ENCODE measurements around the gene CEP97.
"Not testable (repeated sequence)": the region's sequence is repeated elsewhere in the genome, so short reads cannot be mapped to it uniquely, and the experiment has no call there.

CEP97 gene

DNA sequence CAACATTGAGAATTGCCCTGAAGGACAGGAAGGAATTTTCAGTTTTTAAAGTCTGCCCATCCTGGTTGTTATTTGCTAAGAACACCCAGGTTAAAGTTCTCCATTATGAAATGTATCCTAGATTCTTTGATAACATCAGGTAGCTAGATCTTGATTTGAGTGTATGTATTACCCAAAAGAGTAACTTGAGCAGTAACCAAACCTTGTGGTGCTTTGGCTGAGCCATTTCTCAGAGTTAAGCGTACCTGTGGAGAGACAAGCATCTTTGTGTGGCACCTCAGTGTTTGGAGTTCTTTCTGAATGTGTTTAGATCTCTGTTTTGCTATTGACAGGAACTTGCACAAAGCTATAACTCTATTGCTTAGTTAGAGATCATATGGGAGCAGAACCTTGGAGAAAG lies 20.4 kb downstream of the CEP97 start:
- Histone ChIP-seq H3K4me3 (ENCODE audit: low read length) (no peak overlapping the region), H3K9me3 (replicated peaks; ENCODE audit: low read length) (no peaks in the 10 kb centered on the region), H3K27me3 (ENCODE audit: control insufficient read depth, insufficient read depth, low read length) (no peaks in the 10 kb centered on the region), H3K36me3 (ENCODE audit: insufficient read depth, low read length) (no peaks in the 10 kb centered on the region), H3K4me1 (ENCODE audit: control insufficient read depth, insufficient read depth, low read length) (no peaks in the 10 kb centered on the region), H3K4me2 (ENCODE audit: low read length) (no peak overlapping the region), H3K9ac (ENCODE audit: low read depth, low read length) (no peak overlapping the region)

DNA sequence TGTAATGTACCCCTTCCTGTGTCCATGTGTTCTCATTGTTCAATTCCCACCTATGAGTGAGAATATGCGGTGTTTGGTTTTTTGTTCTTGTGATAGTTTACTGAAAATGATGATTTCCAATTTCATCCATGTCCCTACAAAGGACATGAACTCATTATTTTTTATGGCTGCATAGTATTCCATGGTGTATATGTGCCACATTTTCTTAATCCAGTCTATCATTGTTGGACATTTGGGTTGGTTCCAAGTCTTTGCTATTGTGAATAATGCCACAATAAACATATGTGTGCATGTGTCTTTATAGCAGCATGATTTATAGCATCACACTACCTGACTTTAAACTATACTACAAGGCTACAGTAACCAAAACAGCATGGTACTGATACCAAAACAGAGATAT lies 21.5 kb downstream of the CEP97 start:
- not testable (repeated sequence) for H3K27me3 ChIP-seq (ENCODE audit: control insufficient read depth, insufficient read depth, low read length); H3K4me1 ChIP-seq (ENCODE audit: control insufficient read depth, insufficient read depth, low read length); H3K9ac ChIP-seq (ENCODE audit: low read depth, low read length); H3K4me3 ChIP-seq (ENCODE audit: low read length); H3K4me2 ChIP-seq (ENCODE audit: low read length); H3K36me3 ChIP-seq (ENCODE audit: insufficient read depth, low read length); H3K9me3 ChIP-seq (replicated peaks; ENCODE audit: low read length)

DNA sequence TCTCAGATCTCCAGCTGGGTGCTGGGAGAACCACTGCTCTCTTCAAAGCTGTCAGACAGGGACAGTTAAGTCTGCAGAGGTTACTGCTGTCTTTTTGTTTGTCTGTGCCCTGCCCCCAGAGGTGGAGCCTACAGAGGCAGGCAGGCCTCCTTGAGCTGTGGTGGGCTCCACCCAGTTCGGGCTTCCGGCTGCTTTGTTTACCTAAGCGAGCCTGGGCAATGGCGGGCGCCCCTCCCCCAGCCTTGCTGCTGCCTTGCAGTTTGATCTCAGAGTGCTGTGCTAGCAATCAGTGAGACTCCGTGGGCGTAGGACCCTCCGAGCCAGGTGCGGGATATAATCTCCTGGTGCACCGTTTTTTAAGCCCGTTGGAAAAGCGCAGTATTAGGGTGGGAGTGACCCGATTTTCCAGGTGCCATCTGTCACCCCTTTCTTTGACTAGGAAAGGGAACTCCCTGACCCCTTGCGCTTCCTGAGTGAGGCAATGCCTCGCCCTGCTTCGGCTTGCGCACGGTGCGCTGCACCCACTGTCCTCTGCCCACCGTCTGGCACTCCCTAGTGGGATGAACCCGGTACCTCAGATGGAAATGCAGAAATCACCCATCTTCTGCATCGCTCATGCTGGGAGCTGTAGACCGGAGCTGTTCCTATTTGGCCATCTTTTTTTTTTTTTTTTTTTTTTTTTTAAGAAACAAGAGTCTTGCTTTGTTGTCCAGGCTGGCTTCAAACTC lies 29.1 kb downstream of the CEP97 start:
- not testable (repeated sequence) for H3K9me3 ChIP-seq (replicated peaks; ENCODE audit: low read length); H3K4me3 ChIP-seq (ENCODE audit: low read length); H3K4me2 ChIP-seq (ENCODE audit: low read length); H3K9ac ChIP-seq (ENCODE audit: low read depth, low read length); H3K4me1 ChIP-seq (ENCODE audit: control insufficient read depth, insufficient read depth, low read length); H3K27me3 ChIP-seq (ENCODE audit: control insufficient read depth, insufficient read depth, low read length)
- peaks cover 21% of the 10 kb centered on the region for H3K36me3 ChIP-seq (ENCODE audit: insufficient read depth, low read length)

DNA sequence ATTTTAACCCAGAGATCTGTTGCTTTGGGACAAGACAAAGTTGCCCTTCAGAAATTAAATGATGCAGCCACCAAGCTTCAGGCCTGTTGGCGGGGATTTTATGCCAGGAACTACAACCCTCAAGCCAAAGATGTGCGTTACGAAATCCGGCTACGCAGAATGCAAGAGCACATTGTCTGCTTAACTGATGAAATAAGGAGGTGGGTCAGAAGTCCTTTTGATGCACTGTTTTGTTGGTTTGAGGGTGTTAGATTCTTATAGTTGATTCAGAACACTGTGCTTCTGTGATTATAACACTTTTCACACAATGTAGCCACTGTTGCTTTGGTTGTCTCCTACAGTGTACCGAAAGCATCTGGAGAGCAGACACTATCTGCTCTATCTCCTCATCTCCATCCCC lies 33.8 kb downstream of the CEP97 start:
- Histone ChIP-seq H3K27me3 (ENCODE audit: control insufficient read depth, insufficient read depth, low read length) (no peaks in the 10 kb centered on the region), H3K36me3 (ENCODE audit: insufficient read depth, low read length) (peaks cover 36% of the 10 kb centered on the region), H3K4me2 (ENCODE audit: low read length) (no peak overlapping the region), H3K9me3 (replicated peaks; ENCODE audit: low read length) (no peaks in the 10 kb centered on the region), H3K4me3 (ENCODE audit: low read length) (no peak overlapping the region), H3K9ac (ENCODE audit: low read depth, low read length) (no peak overlapping the region), H3K4me1 (ENCODE audit: control insufficient read depth, insufficient read depth, low read length) (peaks cover 3% of the 10 kb centered on the region)

DNA sequence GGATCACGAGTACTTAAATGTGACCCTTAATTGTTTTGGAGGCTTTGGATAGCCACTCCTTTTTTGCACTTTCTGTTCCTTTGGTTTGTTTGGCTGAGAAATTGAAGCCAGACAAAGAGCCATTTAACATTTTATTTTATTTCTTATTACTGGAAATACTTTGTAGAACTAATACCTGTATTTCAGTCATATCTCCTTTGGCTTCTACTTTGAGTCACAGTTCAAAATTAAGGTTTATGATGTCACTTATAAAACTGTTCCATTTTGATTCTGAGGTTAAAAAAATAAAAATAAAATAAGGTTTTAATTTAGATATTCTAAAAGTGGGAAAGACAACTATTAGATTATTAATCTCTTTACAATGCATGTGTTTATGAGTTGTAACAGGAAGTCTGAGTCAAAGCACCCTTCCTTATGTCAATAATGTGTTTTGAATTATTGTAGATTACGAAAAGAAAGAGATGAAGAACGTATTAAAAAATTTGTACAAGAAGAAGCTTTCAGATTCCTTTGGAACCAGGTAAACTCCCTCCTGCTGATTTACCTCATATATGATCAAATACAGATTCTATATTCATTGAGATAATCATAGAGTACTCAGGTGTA lies 37.7 kb downstream of the CEP97 start:
- H3K4me2 ChIP-seq (ENCODE audit: low read length) = no peak overlapping the region
- H3K9ac ChIP-seq (ENCODE audit: low read depth, low read length) = no peak overlapping the region
- peaks cover 3% of the 10 kb centered on the region for H3K4me1 ChIP-seq (ENCODE audit: control insufficient read depth, insufficient read depth, low read length)
- H3K36me3 ChIP-seq (ENCODE audit: insufficient read depth, low read length) = peaks cover 49% of the 10 kb centered on the region
- H3K9me3 ChIP-seq (replicated peaks; ENCODE audit: low read length) = no peaks in the 10 kb centered on the region
- no peaks in the 10 kb centered on the region for H3K27me3 ChIP-seq (ENCODE audit: control insufficient read depth, insufficient read depth, low read length)
- no peak overlapping the region for H3K4me3 ChIP-seq (ENCODE audit: low read length)

DNA sequence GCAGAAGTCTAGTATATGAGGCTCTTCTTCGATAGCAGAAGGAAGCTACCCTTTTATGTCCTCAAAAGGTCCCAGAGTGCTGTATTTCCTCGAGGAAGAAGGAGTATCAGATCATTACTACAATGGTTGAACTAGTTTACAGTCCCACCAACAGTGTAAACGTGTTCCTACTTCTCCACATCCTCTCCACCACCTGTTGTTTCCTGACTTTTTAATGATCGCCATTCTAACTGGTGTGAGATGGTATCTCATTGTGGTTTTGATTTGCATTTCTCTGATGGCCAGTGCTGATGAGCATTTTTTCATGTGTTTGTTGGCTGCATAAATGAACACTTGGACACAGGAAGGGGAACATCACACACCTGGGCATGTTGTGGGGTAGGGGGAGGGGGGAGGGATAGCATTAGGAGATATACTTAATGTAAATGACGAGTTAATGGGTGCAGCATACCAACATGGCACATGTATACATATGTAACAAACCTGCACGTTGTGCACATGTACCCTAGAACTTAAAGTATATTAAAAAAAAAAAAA lies 53.4 kb downstream of the CEP97 start:
- H3K27me3 ChIP-seq (ENCODE audit: control insufficient read depth, insufficient read depth, low read length); H3K36me3 ChIP-seq (ENCODE audit: insufficient read depth, low read length); H3K9me3 ChIP-seq (replicated peaks; ENCODE audit: low read length); H3K4me3 ChIP-seq (ENCODE audit: low read length); H3K4me2 ChIP-seq (ENCODE audit: low read length); H3K9ac ChIP-seq (ENCODE audit: low read depth, low read length): not testable (repeated sequence)
- peaks cover 29% of the 10 kb centered on the region for H3K4me1 ChIP-seq (ENCODE audit: control insufficient read depth, insufficient read depth, low read length)

DNA sequence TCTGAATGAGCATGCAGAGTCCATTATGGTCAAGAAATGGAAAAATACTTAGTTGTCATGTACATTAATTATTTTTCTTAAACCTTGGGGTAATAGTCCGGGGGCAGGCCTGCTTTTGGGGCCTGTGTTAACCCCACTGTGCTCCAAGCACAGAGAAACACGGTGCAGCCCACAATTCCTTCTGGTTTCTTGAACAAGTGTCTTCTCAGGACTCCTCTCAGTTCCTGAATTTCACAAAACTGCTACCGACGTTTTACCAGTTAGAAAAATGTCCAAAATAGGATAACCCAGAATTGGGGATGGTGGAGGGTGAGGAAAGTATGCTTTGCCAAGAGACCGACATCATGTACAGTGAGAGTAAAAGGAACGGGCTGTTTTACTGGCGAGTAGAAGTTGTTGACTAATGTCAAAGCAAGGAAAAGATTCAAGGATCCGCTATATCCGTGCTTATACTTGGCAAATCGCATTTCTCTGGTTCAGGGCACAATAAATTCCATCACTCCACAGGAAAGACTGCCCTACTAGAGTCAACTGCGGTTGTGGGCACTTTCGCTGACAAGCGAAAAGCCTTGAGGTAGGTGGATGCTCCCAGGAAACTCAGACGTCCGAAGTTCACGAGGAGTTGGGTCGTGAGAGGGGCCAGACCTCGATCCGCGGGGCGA lies 54.1 kb downstream of the CEP97 start:
- Histone ChIP-seq H3K9ac (ENCODE audit: low read depth, low read length) (peak overlapping the region; percentile 84), H3K4me3 (ENCODE audit: low read length) (peak overlapping the region; percentile 97), H3K4me2 (ENCODE audit: low read length) (peak overlapping the region; percentile 99), H3K4me1 (ENCODE audit: control insufficient read depth, insufficient read depth, low read length) (peaks cover 29% of the 10 kb centered on the region), H3K27me3 (ENCODE audit: control insufficient read depth, insufficient read depth, low read length) (no peaks in the 10 kb centered on the region), H3K9me3 (replicated peaks; ENCODE audit: low read length) (no peaks in the 10 kb centered on the region), H3K36me3 (ENCODE audit: insufficient read depth, low read length) (peaks cover 4% of the 10 kb centered on the region)

DNA sequence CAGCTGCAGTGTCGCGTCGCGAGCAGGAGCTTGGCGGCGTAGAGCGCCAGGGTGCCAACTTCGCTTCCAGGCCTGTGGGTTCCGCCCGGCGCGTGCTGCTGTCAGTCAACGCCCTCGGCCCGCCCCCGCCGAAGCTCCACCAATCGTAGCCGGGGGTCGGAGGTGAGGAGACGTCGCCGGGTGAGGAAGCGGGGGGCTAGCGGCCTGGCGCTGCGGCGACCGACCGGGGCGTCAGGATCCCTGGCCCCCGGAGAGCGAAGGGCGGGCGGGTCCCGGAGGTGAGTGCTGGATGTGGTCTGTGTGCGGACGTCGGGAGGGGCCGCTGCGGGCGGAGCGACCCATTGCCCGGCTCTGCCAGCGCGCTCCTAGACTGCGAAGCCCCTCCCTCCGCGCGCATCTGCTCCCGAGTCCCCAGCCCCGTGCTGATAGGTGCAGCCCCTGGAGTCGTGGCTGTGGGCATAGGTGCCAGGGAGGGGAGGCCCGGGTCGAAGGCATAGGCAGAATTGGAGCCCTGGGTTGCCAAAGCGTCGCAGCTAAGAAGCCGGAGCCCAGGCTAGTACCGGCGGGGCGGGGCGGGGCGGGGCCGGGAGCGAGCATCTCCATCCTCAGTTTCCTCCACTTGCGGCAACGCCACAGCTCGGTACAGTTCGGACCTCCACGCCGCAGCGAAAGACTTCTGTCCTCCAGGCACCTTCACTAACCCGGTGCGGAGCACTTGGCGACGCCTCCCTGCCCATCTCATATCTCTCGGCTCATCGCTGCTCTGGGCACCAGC lies 54.8 kb downstream of the CEP97 start, which contains the start of gene NXPE3:
Gene NXPE3 (plus strand): TSS at position 165 of the 775 bp plus-strand sequence. CDS start 6,386 bp downstream, outside the sequence.
- Histone ChIP-seq H3K4me2 (ENCODE audit: low read length) (peak within 1 kb of the TSS; percentile 99), H3K4me1 (ENCODE audit: control insufficient read depth, insufficient read depth, low read length) (peaks cover 29% of the 10 kb centered on the region), H3K9me3 (replicated peaks; ENCODE audit: low read length) (no peaks in the 10 kb centered on the region), H3K4me3 (ENCODE audit: low read length) (peak within 1 kb of the TSS; percentile 97), H3K36me3 (ENCODE audit: insufficient read depth, low read length) (peaks cover 11% of the 10 kb centered on the region), H3K27me3 (ENCODE audit: control insufficient read depth, insufficient read depth, low read length) (no peaks in the 10 kb centered on the region), H3K9ac (ENCODE audit: low read depth, low read length) (peak within 1 kb of the TSS; percentile 84)

DNA sequence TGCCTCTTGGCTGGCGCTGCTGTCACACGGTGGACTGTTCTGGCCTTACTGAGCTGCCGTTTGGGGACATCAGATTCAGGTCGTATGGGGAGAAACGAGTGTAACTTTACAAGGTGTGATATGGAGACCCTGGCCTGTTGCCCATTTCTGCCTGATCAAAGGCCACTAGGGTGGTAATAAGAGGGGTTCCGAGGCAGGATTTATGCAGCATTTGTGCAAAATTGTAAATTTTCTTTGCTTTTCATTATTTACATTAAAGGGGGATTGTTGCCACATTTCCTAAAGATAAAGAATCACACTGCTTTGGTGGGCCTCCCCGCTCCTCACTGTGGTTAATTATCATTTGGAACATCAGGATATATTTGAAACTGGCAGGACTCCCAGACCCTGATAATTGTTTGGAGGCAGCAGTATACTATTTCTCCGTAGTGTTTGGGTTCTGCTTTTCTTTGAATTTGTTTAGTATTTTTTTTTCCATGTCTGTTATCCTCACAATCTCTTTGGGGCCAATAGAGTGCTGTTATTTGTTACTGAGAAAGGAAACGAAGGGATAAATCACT lies 55.5 kb downstream of the CEP97 start:
- Histone ChIP-seq H3K4me1 (ENCODE audit: control insufficient read depth, insufficient read depth, low read length) (peaks cover 29% of the 10 kb centered on the region), H3K27me3 (ENCODE audit: control insufficient read depth, insufficient read depth, low read length) (no peaks in the 10 kb centered on the region), H3K36me3 (ENCODE audit: insufficient read depth, low read length) (peaks cover 17% of the 10 kb centered on the region), H3K9me3 (replicated peaks; ENCODE audit: low read length) (no peaks in the 10 kb centered on the region), H3K4me3 (ENCODE audit: low read length) (peak overlapping the region; percentile 97), H3K4me2 (ENCODE audit: low read length) (peak overlapping the region; percentile 99), H3K9ac (ENCODE audit: low read depth, low read length) (peak overlapping the region; percentile 84)

DNA sequence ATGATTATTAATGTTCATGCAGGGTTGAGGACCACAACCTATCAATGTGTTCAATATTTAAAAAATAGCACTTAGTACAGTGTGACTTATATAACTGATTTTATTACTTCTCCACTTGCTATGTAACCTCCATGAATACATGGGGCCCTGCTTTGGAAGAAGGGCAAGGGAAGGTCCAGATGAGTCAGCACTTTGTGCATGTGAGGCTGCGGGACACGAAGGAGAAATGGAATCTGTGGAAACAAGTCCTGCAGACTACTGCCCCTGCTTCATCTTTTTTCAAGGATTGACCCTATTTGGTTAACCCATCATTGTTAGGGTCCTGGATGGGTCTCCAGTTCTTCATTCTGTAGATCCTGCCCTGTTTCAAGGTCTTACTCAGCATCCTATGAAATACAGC lies 56.2 kb downstream of the CEP97 start:
- H3K4me1 ChIP-seq (ENCODE audit: control insufficient read depth, insufficient read depth, low read length) = peaks cover 29% of the 10 kb centered on the region

DNA sequence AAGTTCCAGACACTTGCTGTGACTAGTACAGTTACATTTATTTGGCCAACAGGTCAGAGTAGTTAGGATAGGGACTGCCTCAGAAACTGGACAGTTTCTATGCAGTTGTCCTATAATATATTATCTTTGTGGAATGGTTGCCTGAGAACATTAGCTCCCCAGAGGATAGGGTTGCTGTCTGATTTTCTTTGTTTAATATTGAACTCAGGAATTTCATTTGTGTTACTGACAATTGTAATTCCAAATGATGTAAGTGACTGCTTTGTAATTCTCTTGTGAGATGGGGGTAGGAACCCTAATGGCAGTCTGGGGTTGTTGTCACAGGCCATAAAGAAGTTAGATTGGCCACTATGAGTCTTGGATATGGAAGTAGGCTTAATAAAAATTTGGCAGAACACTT lies 56.8 kb downstream of the CEP97 start:
- Histone ChIP-seq H3K9me3 (replicated peaks; ENCODE audit: low read length) (no peaks in the 10 kb centered on the region), H3K4me1 (ENCODE audit: control insufficient read depth, insufficient read depth, low read length) (peaks cover 29% of the 10 kb centered on the region)

More for the DNA sequence above, 56.2 kb downstream of the CEP97 start:
- Histone ChIP-seq H3K4me2 (ENCODE audit: low read length) (peak overlapping the region; percentile 99), H3K9me3 (replicated peaks; ENCODE audit: low read length) (no peaks in the 10 kb centered on the region), H3K9ac (ENCODE audit: low read depth, low read length) (peak overlapping the region; percentile 84), H3K27me3 (ENCODE audit: control insufficient read depth, insufficient read depth, low read length) (no peaks in the 10 kb centered on the region), H3K4me3 (ENCODE audit: low read length) (peak overlapping the region; percentile 97), H3K36me3 (ENCODE audit: insufficient read depth, low read length) (peaks cover 25% of the 10 kb centered on the region)

More for the DNA sequence above, 56.8 kb downstream of the CEP97 start:
- Histone ChIP-seq H3K4me2 (ENCODE audit: low read length) (peak overlapping the region; percentile 99), H3K4me3 (ENCODE audit: low read length) (peak overlapping the region; percentile 97), H3K36me3 (ENCODE audit: insufficient read depth, low read length) (peaks cover 30% of the 10 kb centered on the region), H3K27me3 (ENCODE audit: control insufficient read depth, insufficient read depth, low read length) (no peaks in the 10 kb centered on the region), H3K9ac (ENCODE audit: low read depth, low read length) (peak overlapping the region; percentile 84)
